Activated T-helper 1 cell treated with anti-CD3 and anti-CD28 coated beads, Interleukin-2, amount 50 U/mL, for 16 hours (primary cell): ENCODE results near the gene ANXA3.
"Not testable (repeated sequence)": the region's sequence is repeated elsewhere in the genome, so short reads cannot be mapped to it uniquely, and the experiment has no call there.

Source experiments
- DNase-seq, 2 donors: peaks; one replicate each; pipeline ENCODE4 v3.0.0-alpha.2; 2020; ENCODE audit warnings: low read depth in 1 of 2, low spot score in 1 of 2

ANXA3 gene

GRCh38 chr4:78569306-78569821 is 17.8 kb downstream of the ANXA3 start:
- DNase-seq = no peak

- no peak for DNase-seq
Observed at GRCh38 chr4:78570117-78570516, 18.5 kb downstream of the ANXA3 start.

- DNase-seq = no peak
Observed at GRCh38 chr4:78571804-78572203, 20.2 kb downstream of the ANXA3 start.

DNA sequence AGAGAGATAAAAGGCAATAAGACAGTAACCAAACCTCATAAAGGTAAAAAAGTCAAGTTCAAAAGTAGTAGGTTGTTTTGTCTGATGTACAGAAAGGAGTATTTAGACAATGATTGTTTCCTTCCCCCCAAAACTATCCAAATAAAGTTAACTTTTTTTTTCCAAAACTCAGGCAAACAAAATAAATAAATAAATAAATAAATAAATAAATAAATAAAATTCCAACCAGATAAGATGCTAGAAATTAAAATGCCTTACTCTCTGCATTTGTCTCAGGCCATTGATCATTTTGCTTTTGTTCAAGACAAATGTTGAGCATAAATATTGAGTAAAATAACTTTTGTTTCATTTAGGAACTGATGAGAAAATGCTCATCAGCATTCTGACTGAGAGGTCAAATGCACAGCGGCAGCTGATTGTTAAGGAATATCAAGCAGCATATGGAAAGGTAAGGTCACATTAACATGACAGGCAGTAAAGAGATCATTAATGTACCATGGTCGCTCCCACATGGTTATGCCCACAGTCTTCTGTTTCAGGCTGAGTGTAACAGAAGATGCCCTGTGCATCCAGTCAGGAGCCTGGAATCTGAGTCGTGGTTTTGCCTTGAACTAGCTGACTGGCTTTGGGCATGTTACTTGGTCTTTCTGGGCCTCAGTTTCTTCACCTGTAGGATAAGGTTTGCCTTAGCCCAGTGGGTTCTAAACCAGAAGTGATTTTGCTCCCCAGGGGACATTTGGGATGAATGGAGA is 27.3 kb downstream of the ANXA3 start:
- no peak for DNase-seq

- no peak for DNase-seq
Observed at GRCh38 chr4:78581618-78582017, 30.0 kb downstream of the ANXA3 start.

DNA sequence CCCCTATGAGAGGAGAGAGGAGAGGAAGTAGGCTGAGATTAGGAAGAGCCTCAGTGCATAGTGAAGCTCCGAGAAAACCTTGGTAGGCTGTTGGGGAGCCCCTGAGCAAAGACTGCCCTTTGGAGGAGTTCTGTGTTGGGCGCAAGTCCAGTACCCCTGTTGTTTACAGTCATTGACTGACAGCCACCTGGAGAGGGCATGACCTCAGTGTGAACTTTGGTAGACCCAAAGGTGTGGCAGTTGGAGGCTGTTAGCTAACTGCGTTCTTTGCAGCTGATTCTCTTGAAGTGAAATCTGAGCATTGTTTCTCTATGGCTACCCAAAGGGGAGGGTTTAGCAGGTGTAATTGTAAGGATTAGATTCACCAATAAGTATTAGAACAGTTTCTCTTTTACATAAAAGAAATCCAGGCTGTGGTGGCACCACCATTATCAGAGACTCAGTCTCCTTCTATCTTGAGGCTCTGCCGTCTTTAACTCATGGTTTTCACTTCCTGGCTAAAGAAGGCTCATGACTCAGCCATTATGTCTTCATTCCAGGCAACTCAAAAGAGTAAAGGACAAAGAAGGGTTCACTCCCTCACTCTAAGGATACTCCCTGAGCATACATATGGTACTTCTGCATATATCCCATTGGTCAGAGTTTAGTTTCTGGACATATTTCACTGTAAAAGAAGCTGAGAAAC is 33.4 kb downstream of the ANXA3 start:
- no peak for DNase-seq

DNA sequence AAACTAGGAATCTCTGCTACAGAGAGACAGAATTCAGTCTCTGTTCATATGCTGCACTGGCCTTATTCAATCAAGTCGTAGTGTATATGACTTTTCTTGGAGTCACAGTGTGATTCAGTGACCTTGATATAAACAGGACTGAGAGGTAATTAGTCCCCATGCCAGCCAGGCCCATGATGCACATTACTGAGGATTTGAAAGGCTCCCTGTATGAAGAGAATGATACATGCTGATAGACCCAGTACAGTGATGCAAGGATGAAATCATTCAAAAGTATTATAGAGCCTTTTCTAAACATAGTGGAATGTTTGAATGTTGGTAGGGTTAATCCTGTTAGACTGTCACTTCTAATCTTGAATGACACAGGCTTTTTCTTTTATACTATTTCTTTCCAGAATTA is 34.1 kb downstream of the ANXA3 start:
- no peak for DNase-seq

DNA sequence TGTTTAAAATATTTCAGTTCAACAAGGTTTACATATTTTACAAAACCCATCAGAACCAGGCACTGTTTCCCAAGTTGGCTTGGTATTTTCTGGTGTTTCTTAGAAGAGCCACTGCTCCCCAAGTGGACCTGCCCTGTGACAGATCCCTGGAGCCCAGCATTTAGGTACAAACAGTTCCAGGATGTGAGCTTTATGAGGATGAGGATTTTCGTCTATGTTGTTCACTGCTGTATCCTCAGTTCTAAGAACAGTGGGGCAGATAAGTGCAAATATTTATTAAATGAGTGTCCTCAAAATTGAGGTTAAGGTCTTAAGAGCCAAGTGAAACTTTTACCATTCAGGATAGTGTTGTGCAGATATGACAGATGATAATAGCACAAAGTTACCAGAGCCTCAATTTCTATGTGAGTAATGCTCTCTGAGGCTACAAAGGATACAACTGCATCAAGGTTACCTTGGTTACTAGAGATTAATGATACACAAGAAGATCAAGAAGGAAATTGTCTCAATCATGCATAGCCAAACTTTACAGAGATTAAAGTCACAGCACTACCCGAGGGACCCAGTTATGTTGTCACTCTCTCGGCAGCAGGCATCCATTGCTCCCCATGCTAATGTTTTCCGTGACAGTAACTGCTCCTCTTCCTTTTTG is 37.5 kb downstream of the ANXA3 start:
- DNase-seq = no peak

- no peak for DNase-seq
Observed at GRCh38 chr4:78591404-78591803, 39.8 kb downstream of the ANXA3 start.

DNA sequence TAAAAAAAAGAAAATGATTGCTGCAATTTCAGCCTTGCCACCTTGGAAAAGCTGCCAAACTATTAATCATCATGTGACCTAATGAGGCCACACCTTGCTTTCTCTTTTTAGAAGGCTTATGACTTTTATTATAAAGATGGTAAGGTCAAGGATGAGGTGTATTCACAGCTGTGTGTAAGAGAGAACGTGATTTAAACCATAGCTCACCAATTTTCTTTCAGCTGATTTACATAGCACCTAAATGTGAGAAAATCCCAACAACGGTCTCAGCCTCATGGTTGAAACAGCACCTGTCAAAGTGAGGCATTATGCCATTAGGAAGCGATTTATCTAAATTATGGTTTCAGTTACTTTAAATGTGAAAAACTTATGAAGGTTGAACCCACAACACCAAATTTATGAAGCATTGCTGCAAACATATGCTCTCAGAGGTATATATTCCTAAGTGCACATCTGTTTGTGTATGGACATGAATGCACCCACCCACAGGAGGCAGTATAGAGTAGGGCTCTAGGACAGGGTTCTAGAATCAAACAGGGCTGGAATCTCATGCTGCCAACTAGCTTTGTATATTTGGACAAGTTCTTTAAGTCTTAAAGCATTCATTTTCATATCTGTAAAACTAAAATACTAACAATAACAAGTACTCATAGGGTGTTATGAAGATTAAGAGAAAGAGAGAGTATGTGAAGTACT is 40.7 kb downstream of the ANXA3 start:
- no peak for DNase-seq

DNA sequence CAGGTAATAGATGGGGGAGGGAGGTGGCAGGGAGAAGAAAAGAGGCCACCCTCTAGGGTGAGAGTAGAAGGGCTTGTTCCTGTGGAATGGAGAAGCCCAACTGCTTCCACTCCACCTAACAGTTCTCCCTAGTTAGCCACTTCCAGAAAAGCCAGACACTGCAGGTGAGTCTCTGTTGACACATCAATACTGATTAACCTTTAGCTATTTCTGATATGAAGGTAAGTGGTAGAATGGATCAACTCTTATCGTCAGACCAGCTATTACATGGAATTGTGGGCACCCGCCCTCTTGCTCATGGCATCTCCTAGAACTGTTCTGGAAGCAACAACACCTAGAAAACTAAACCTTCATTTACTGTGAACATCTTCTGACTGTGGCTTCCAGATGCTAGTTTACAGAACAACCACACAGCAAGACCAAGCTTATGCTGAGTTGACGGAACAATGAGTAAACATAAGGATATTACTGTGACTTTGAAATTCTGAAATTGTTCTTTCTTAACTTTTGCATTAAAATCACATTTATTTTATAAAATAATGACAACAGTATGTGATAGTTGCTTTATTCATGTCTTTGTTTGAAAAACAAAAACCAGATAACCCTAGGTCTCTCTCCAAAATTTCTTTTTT is 44.7 kb downstream of the ANXA3 start:
- DNase-seq = no peak

- DNase-seq = not testable (repeated sequence)
Observed at GRCh38 chr4:78598431-78598830, 46.9 kb downstream of the ANXA3 start.

DNA sequence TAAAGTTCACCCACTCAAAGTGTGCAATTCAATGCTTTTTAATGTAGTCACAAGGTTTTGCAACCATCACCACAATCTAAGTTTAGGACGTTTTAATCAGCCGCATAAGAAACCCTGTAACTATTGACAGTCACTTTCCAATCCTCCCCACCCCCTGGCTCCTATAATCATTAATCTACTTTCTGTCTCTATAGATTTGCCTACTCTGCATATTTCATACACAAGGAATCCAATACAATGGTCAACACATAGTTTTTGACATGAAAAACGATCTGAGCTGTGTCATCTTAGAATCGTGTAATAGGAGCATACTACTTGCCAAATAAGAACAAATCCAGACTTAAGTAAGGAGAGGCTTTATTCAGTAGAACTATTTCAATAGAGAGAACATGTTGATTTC is 47.6 kb downstream of the ANXA3 start:
- DNase-seq = no peak

- no peak for DNase-seq
Observed at GRCh38 chr4:78599931-78600375, 48.4 kb downstream of the ANXA3 start.

DNA sequence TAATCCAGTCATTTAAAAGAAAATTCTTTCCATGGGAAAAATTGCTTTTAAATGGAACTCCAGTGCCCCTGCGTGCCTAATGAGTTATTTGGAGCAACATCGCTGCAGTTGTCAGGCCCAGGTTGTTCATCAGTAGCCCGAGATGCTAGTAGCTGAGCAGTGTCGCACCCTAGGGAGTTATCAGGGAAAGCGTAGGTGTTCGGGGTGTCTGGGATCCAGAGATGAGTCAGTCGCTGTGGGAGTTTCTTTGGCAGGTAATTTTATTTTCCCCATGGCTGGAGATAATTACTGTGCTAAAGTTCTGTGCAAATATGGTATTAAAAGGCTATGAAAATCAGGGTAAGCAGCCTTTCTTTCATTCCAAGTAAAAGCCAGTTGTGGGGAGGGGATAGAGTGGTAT is 49.4 kb downstream of the ANXA3 start:
- DNase-seq = no peak

DNA sequence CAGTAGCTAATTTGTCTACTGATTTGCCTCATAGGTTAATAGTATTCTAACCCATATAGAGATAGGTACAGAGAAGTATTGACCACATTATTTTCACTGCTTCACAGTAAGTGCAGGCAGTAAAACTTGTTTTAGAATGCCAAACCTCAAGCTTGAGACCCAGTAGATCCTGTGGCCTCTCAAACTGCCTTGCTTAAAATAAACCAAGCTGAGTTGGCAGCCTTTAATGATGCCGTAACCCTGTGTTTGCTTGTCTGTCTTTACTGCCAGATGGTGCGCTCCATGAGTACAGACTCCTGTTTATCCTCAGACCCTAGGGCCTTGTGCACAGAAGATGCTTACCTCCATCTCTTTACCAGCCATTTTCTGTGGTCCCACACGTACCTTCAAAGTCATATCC is 50.8 kb downstream of the ANXA3 start:
- no peak for DNase-seq

GRCh38 chr4:78603384-78603783 is 51.8 kb downstream of the ANXA3 start:
- DNase-seq = no peak

DNA sequence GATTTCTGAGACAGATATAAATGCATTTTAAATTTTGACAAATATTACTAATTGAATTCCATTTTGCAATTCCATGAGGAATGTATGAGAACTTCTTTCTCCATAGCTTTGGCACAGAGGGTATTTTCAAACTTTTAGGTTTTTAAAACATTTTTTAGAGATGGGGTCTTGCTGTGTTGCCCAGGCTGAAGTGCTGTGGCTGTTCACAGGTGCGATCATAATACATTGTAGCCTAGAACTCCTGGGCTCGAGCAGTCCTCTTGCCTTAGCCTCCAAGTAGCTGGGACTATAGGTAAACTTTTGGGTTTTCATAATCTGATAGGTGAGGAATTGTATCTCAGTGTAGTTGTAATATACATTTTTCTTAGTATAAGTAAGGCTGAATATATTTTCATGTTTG is 53.4 kb downstream of the ANXA3 start:
- DNase-seq = no peak

DNA sequence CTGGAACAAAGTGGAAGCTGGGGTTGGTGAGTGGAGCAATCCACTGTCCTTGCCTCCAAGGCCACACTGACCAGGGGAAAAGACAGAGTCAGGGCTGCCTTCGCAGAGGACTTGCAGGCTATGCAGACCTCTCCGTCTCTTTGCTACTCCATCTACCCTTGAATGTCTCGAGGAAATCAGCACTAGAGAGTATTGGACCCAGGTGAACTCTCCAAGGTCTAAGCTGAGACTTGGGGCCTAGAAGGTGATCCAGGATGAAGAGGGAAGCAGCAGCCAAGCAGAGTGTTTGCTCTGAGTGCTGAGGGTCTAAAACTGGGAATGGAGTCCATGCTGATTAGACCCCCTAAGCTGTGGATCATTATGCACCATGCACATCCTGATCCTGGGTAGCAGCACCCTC is 54.5 kb downstream of the ANXA3 start:
- no peak for DNase-seq

DNA sequence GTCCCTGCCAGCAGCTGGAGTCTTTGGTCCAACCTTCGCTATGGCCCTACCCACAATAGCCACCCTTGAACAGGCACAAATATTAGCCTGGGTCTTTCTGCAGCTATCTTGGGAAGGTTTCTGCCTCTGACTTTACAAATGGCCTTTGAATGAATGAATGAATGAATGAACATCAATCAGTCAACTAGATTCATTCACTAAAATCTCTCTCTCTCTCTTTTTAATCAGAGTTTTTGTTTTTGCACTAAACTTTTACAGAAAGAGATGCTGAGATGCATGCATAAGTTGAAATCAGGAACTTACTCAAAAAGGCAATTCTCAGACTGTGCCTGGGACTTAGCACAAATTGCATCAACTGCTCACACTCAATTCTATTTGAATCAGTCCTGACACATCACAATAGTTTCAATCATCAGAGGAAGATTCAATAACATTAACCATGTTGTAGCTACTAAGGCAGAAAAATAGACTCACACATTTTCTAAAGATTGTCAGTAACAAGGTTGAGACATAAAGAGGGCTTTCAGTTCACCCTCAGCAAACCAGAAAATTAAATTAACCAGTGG is 55.0 kb downstream of the ANXA3 start:
- no peak for DNase-seq

DNA sequence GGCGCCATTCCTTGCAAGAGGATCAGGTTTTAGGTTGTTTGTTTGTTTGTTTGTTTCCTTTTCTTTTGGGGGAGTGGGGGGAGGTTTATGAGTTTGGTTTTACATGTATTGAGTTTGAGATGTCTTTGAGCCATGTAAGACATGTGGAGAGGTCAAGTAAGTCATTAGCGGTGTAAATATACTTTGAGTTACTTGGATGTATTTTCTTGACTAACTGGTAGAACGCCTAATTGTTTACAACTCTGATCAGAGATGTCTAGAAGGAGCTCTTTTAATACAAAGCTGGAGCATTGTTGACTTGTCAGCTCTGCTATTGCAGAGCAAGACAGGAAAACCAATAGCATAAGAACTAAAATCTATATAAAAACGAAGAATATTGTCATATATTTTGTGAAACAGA is 57.1 kb downstream of the ANXA3 start:
- DNase-seq = no peak
